HepG2 (cell line): ENCODE data around the gene SLC50A1. TPM values are rescaled to one million over a fixed set of nuclear protein-coding genes. Genes with fewer than 3 reads are reported as not detected.

Source experiments
- BRD4 ChIP-seq: sonication (generic); formaldehyde crosslinking; IDR thresholded peaks from 2 replicates; pipeline ENCODE4 v1.4.0; 2020; ENCODE audit warnings: missing genetic modification reagents
- FOXK1 ChIP-seq: sonication (generic); formaldehyde crosslinking; IDR thresholded peaks from 2 replicates; pipeline ENCODE4 v1.4.0; 2020; ENCODE audit warnings: low read depth, missing genetic modification reagents, borderline replicate concordance
- GTF2F1 ChIP-seq: fragments of 150-350 bp; IDR thresholded peaks from 2 replicates; pipeline ENCODE4 v1.6.1; 2014; ENCODE audit warnings: low read length
- NKX3-1 ChIP-seq: sonication (generic); formaldehyde crosslinking; IDR thresholded peaks from 2 replicates; pipeline ENCODE4 v1.5.0; 2020; ENCODE audit warnings: missing genetic modification reagents
- NR2F6 ChIP-seq, 2 experiments: IDR thresholded peaks; 2 replicates each; pipeline ENCODE4 v1.6.1; 2016; ENCODE audit warnings: antibody characterized with exemption in 1 of 2, mild to moderate bottlenecking in 1 of 2
- SALL1 ChIP-seq: sonication (generic); formaldehyde crosslinking; IDR thresholded peaks from 2 replicates; pipeline ENCODE4 v1.8.0; 2022; ENCODE audit warnings: mild to moderate bottlenecking, missing genetic modification reagents
- SIX4 ChIP-seq: sonication (generic); formaldehyde crosslinking; IDR thresholded peaks from 2 replicates; pipeline ENCODE4 v1.4.0; 2020; ENCODE audit warnings: missing genetic modification reagents
- SPEN ChIP-seq: sonication (generic); formaldehyde crosslinking; IDR thresholded peaks from 2 replicates; pipeline ENCODE4 v1.5.1; 2020; ENCODE audit warnings: low read depth, mild to moderate bottlenecking, missing genetic modification reagents
- ZFP36L2 ChIP-seq: sonication (generic); formaldehyde crosslinking; IDR thresholded peaks from 2 replicates; pipeline ENCODE4 v1.4.0; 2020; ENCODE audit warnings: missing genetic modification reagents
- ZSCAN20 ChIP-seq: sonication (generic); formaldehyde crosslinking; IDR thresholded peaks from 2 replicates; pipeline ENCODE4 v1.4.0; 2020; ENCODE audit warnings: missing genetic modification reagents, mild to moderate bottlenecking, borderline replicate concordance
- polyA plus RNA-seq, 8 experiments: library from polyadenylated mRNA; depleted of rRNA in 3 of 8; stranded (reverse) in 7 of 8; unstranded in 1 of 8; fragments of >200 nt; fragmentation: Illumina TruSeq in 4 of 8; extraction: Trizol in 4 of 8; gene quantifications; 2 replicates each; pipeline versions ENCODE4 v1.2.1 to v1.2.3, GENCODE V29; 2011 to 2016; ENCODE audit warnings: low read depth in 4 of 8, missing spikeins in 1 of 8, mixed read lengths in 1 of 8; ENCODE audit not compliant: insufficient read depth in 1 of 8
- total RNA-seq, 5 experiments: library from RNA; depleted of rRNA; stranded (reverse); fragments of >200 nt; fragmentation: Illumina TruSeq; extraction: Trizol; gene quantifications; 2 replicates each; pipeline ENCODE4 v1.2.3, GENCODE V29; 2016; ENCODE audit warnings: low read depth in 1 of 5
- TF ChIP-seq, protein P1 (sequence below): sonication (generic); formaldehyde crosslinking; IDR thresholded peaks from 2 replicates; pipeline ENCODE4 v1.4.0; 2020; ENCODE audit warnings: mild to moderate bottlenecking, low read depth, missing genetic modification reagents
- TF ChIP-seq, protein P2 (sequence below): sonication (generic); formaldehyde crosslinking; IDR thresholded peaks from 2 replicates; pipeline ENCODE4 v1.8.1; 2023; ENCODE audit warnings: mild to moderate bottlenecking, moderate library complexity, missing genetic modification reagents
- TF ChIP-seq, protein P3 (sequence below): sonication (generic); formaldehyde crosslinking; IDR thresholded peaks from 2 replicates; pipeline ENCODE4 v1.9.0; 2022; ENCODE audit warnings: low read depth, missing genetic modification reagents
- TF ChIP-seq, protein P4 (sequence below): sonication (generic); formaldehyde crosslinking; IDR thresholded peaks from 2 replicates; pipeline ENCODE4 v1.5.1; 2020; ENCODE audit warnings: mild to moderate bottlenecking, moderate library complexity, missing genetic modification reagents
- TF ChIP-seq, protein P5 (sequence below): sonication (generic); formaldehyde crosslinking; IDR thresholded peaks from 2 replicates; pipeline ENCODE4 v1.4.0; 2020; ENCODE audit warnings: mild to moderate bottlenecking, missing genetic modification reagents, borderline replicate concordance
- TF ChIP-seq, protein P6 (sequence below): sonication (generic); formaldehyde crosslinking; IDR thresholded peaks from 2 replicates; pipeline ENCODE4 v1.4.0; 2020; ENCODE audit warnings: missing genetic modification reagents

The SLC50A1 gene
- total and polyA plus RNA-seq, 2 of the 13 experiments (the other 11 are each of a cell fraction or from before 2014, with no cell fraction given) = 22.5 to 46.8 TPM

DNA sequence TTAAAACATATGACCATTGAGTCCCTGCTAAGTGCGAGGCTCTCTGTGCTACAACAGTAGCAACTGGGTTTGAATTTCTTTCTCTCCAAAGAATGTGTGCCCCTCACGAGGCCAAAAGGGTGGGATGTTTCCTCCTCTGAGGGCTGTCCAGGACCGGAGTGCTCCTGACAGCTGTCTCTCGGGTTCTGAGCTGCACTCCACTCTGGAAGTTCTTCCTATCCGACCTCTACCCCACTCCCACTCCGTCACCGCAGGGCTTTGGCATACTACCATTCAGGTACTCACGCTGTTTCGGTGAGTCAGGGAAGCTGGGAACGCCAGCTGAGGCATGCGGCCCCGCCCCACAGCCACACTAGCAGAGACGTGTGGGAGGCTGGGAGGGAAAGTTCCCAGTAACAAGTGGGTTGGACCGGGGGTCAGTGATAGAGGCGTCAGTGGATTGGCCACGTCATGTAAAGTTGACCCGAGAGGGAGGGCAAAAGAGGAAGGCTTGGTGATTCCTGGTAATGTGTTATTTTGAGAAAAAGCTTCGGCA lies 705 bp upstream of the SLC50A1 start (continued):
- TF ChIP-seq SIX4 (CRISPR knock-in tag) = 0 out of 2 replicates have a peak, but pooled peaks have one; percentile 32
- TF ChIP-seq ZSCAN20 = peak; percentile 20; the same call in 1 of the 2 replicates
- TF ChIP-seq SALL1 = no peak
- TF ChIP-seq SPEN (CRISPR knock-in tag) = peak; percentile 77; the same call in 1 of the 2 replicates
- TF ChIP-seq, protein P1, sequence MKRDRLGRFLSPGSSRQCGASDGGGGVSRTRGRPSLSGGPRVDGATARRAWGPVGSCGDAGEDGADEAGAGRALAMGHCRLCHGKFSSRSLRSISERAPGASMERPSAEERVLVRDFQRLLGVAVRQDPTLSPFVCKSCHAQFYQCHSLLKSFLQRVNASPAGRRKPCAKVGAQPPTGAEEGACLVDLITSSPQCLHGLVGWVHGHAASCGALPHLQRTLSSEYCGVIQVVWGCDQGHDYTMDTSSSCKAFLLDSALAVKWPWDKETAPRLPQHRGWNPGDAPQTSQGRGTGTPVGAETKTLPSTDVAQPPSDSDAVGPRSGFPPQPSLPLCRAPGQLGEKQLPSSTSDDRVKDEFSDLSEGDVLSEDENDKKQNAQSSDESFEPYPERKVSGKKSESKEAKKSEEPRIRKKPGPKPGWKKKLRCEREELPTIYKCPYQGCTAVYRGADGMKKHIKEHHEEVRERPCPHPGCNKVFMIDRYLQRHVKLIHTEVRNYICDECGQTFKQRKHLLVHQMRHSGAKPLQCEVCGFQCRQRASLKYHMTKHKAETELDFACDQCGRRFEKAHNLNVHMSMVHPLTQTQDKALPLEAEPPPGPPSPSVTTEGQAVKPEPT (CRISPR knock-in tag) = no peak
- no peak for TF ChIP-seq GTF2F1
- TF ChIP-seq BRD4 (CRISPR knock-in tag) = peak; percentile 60; the same call in 1 of the 2 replicates
- TF ChIP-seq, protein P2, sequence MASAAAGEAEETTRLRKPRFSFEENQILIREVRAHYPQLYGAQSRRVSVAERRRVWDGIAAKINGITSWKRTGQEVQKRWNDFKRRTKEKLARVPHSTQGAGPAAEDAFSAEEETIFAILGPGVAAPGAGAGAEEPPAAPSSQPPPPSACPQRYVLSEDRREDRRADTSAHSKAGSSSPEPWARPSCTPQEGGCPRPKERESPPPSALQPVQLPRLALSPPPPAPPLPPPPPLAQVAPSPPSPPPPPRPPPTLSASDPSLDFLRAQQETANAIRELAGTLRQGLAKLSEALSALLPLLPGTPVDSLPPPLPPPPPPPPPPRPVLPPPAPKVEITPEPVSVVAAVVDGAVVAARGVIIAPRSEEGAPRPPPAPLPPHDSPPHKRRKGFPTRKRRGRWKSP (CRISPR knock-in tag) = no peak
- TF ChIP-seq, protein P3, sequence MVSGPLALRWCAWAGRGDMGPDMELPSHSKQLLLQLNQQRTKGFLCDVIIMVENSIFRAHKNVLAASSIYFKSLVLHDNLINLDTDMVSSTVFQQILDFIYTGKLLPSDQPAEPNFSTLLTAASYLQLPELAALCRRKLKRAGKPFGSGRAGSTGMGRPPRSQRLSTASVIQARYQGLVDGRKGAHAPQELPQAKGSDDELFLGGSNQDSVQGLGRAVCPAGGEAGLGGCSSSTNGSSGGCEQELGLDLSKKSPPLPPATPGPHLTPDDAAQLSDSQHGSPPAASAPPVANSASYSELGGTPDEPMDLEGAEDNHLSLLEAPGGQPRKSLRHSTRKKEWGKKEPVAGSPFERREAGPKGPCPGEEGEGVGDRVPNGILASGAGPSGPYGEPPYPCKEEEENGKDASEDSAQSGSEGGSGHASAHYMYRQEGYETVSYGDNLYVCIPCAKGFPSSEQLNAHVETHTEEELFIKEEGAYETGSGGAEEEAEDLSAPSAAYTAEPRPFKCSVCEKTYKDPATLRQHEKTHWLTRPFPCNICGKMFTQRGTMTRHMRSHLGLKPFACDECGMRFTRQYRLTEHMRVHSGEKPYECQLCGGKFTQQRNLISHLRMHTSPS = no peak
- TF ChIP-seq, protein P4, sequence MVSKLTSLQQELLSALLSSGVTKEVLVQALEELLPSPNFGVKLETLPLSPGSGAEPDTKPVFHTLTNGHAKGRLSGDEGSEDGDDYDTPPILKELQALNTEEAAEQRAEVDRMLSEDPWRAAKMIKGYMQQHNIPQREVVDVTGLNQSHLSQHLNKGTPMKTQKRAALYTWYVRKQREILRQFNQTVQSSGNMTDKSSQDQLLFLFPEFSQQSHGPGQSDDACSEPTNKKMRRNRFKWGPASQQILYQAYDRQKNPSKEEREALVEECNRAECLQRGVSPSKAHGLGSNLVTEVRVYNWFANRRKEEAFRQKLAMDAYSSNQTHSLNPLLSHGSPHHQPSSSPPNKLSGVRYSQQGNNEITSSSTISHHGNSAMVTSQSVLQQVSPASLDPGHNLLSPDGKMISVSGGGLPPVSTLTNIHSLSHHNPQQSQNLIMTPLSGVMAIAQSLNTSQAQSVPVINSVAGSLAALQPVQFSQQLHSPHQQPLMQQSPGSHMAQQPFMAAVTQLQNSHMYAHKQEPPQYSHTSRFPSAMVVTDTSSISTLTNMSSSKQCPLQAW (CRISPR knock-in tag) = peak; percentile 69; the same call in 1 of the 2 replicates
- peak; percentile 36; the same call in 1 of the 2 replicates for TF ChIP-seq NKX3-1 (CRISPR knock-in tag)
- no peak for TF ChIP-seq NR2F6 (IDR thresholded peaks at IDR 0.05)
- TF ChIP-seq NR2F6 (CRISPR knock-in tag; IDR thresholded peaks at IDR 0.05) = peak; percentile 37
- peak; percentile 43; the same call in 1 of the 2 replicates for TF ChIP-seq FOXK1
- no peak for TF ChIP-seq ZFP36L2 (CRISPR knock-in tag)
- TF ChIP-seq, protein P5, sequence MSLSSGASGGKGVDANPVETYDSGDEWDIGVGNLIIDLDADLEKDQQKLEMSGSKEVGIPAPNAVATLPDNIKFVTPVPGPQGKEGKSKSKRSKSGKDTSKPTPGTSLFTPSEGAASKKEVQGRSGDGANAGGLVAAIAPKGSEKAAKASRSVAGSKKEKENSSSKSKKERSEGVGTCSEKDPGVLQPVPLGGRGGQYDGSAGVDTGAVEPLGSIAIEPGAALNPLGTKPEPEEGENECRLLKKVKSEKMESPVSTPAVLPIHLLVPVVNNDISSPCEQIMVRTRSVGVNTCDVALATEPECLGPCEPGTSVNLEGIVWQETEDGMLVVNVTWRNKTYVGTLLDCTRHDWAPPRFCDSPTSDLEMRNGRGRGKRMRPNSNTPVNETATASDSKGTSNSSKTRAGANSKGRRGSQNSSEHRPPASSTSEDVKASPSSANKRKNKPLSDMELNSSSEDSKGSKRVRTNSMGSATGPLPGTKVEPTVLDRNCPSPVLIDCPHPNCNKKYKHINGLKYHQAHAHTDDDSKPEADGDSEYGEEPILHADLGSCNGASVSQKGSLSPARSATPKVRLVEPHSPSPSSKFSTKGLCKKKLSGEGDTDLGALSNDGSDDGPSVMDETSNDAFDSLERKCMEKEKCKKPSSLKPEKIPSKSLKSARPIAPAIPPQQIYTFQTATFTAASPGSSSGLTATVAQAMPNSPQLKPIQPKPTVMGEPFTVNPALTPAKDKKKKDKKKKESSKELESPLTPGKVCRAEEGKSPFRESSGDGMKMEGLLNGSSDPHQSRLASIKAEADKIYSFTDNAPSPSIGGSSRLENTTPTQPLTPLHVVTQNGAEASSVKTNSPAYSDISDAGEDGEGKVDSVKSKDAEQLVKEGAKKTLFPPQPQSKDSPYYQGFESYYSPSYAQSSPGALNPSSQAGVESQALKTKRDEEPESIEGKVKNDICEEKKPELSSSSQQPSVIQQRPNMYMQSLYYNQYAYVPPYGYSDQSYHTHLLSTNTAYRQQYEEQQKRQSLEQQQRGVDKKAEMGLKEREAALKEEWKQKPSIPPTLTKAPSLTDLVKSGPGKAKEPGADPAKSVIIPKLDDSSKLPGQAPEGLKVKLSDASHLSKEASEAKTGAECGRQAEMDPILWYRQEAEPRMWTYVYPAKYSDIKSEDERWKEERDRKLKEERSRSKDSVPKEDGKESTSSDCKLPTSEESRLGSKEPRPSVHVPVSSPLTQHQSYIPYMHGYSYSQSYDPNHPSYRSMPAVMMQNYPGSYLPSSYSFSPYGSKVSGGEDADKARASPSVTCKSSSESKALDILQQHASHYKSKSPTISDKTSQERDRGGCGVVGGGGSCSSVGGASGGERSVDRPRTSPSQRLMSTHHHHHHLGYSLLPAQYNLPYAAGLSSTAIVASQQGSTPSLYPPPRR (CRISPR knock-in tag) = peak; percentile 58
- TF ChIP-seq, protein P6, sequence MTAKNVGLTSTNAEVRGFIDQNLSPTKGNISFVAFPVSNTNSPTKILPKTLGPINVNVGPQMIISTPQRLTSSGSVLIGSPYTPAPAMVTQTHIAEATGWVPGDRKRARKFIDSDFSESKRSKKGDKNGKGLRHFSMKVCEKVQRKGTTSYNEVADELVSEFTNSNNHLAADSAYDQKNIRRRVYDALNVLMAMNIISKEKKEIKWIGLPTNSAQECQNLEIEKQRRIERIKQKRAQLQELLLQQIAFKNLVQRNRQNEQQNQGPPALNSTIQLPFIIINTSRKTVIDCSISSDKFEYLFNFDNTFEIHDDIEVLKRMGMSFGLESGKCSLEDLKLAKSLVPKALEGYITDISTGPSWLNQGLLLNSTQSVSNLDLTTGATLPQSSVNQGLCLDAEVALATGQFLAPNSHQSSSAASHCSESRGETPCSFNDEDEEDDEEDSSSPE = peak; percentile 36; the same call in 1 of the 2 replicates
